HepG2 (cell line): ENCODE results near the gene CADPS2. TPM values are rescaled to one million over a fixed set of nuclear protein-coding genes. Genes with fewer than 3 reads are reported as not detected.

Source experiments
- ARNTL ChIP-seq: sonication (generic); formaldehyde crosslinking; IDR thresholded peaks from 2 replicates; pipeline ENCODE4 v1.4.0; 2020; ENCODE audit warnings: mild to moderate bottlenecking, missing genetic modification reagents
- CREB1 ChIP-seq, 2 experiments: fragments of 450-650 bp in 1 of 2; IDR thresholded peaks; 2 replicates each; pipeline ENCODE4 v1.6.1; 2016 to 2017; ENCODE audit warnings: control low read depth in 1 of 2, mild to moderate bottlenecking in 1 of 2, missing compliant biosample characterization in 1 of 2, missing genetic modification characterization in 1 of 2
- HNRNPL ChIP-seq: fragments of 200-400 bp; formaldehyde crosslinking; IDR thresholded peaks from 2 replicates; pipeline ENCODE4 v1.6.1; 2017; ENCODE audit warnings: mild to moderate bottlenecking, low read depth, low read length
- KAT7 ChIP-seq: IDR thresholded peaks from 2 replicates; pipeline ENCODE4 v1.6.1; 2018; ENCODE audit warnings: borderline replicate concordance, missing compliant biosample characterization
- STAG1 ChIP-seq: sonication (generic); formaldehyde crosslinking; IDR thresholded peaks from 2 replicates; pipeline ENCODE4 v1.4.0; 2020; ENCODE audit warnings: missing genetic modification reagents
- polyA plus RNA-seq, 8 experiments: library from polyadenylated mRNA; depleted of rRNA in 3 of 8; stranded (reverse) in 7 of 8; unstranded in 1 of 8; fragments of >200 nt; fragmentation: Illumina TruSeq in 4 of 8; extraction: Trizol in 4 of 8; gene quantifications; 2 replicates each; pipeline versions ENCODE4 v1.2.1 to v1.2.3, GENCODE V29; 2011 to 2016; ENCODE audit warnings: low read depth in 4 of 8, missing spikeins in 1 of 8, mixed read lengths in 1 of 8; ENCODE audit not compliant: insufficient read depth in 1 of 8
- total RNA-seq, 5 experiments: library from RNA; depleted of rRNA; stranded (reverse); fragments of >200 nt; fragmentation: Illumina TruSeq; extraction: Trizol; gene quantifications; 2 replicates each; pipeline ENCODE4 v1.2.3, GENCODE V29; 2016; ENCODE audit warnings: low read depth in 1 of 5
- TF ChIP-seq, protein P1 (sequence below): sonication (generic); formaldehyde crosslinking; IDR thresholded peaks from 2 replicates; pipeline ENCODE4 v1.4.0; 2020; ENCODE audit warnings: missing genetic modification reagents
- TF ChIP-seq, protein P2 (sequence below): sonication (generic); formaldehyde crosslinking; IDR thresholded peaks from 2 replicates; pipeline ENCODE4 v1.5.0; 2020; ENCODE audit warnings: mild to moderate bottlenecking, missing genetic modification reagents
- TF ChIP-seq, protein P3 (sequence below): sonication (generic); formaldehyde crosslinking; IDR thresholded peaks from 2 replicates; pipeline ENCODE4 v1.4.0; 2020; ENCODE audit warnings: missing genetic modification reagents, borderline replicate concordance
- TF ChIP-seq, protein P4 (sequence below): sonication (generic); formaldehyde crosslinking; IDR thresholded peaks from 2 replicates; pipeline ENCODE4 v1.8.1; 2022; ENCODE audit warnings: low read depth, mild to moderate bottlenecking, missing genetic modification reagents
- TF ChIP-seq, protein P5 (sequence below): sonication (generic); formaldehyde crosslinking; IDR thresholded peaks from 2 replicates; pipeline ENCODE4 v1.4.0; 2020; ENCODE audit warnings: mild to moderate bottlenecking, missing genetic modification reagents
- TF ChIP-seq, protein P6 (sequence below): fragments of 450-650 bp; IDR thresholded peaks from 2 replicates; pipeline ENCODE4 v1.6.1; 2017; ENCODE audit warnings: mild to moderate bottlenecking

The CADPS2 gene
- total and polyA plus RNA-seq, 2 of the 13 experiments (the other 11 are each of a cell fraction or from before 2014, with no cell fraction given), result 17.6 to 43.8 TPM

DNA sequence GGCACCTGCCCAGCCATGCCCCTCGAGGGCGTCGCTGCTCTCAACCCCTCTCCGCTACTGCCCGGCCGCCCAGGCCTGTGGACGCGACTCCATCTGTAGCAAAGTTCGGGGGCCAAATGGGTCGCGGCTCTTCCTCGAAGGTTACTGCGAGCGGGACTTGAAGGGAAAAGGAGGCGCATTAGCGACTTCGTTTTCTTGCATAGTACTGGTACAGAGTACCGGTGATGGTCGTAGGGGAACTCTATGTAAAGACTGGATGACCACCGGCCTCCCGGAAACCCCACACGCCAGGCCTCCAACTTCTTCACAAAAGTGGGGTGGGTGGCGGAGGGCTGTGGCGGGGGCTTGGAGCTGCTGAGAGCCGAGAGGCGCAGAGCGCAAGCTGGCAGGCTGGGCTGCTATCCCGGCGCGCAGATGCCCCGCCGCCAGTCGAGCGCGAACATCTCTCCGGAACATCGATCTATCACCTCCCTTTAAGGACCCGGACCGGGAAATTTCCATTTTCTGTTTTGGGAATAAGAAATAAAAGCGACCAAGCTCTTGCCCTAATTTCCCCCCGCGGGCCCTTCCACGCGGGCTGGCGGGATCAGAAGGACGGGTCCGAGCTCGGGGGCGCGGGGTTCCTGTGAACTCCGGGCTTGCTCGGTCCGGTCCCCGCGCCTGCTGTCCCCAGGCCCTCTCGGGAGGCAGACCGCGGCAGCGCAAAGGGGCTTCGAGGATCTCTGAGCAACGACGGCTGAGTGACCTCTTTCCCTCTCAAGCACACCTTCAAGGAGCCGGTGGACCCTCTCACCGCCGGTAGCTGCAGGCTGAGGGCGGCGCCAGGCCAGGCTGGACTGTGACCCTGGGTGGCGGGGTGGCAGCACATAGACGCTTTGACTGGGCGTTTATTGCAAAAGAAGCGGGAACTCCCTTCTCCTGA is 569.5 kb downstream of the CADPS2 start (continued):
- TF ChIP-seq, protein P1, sequence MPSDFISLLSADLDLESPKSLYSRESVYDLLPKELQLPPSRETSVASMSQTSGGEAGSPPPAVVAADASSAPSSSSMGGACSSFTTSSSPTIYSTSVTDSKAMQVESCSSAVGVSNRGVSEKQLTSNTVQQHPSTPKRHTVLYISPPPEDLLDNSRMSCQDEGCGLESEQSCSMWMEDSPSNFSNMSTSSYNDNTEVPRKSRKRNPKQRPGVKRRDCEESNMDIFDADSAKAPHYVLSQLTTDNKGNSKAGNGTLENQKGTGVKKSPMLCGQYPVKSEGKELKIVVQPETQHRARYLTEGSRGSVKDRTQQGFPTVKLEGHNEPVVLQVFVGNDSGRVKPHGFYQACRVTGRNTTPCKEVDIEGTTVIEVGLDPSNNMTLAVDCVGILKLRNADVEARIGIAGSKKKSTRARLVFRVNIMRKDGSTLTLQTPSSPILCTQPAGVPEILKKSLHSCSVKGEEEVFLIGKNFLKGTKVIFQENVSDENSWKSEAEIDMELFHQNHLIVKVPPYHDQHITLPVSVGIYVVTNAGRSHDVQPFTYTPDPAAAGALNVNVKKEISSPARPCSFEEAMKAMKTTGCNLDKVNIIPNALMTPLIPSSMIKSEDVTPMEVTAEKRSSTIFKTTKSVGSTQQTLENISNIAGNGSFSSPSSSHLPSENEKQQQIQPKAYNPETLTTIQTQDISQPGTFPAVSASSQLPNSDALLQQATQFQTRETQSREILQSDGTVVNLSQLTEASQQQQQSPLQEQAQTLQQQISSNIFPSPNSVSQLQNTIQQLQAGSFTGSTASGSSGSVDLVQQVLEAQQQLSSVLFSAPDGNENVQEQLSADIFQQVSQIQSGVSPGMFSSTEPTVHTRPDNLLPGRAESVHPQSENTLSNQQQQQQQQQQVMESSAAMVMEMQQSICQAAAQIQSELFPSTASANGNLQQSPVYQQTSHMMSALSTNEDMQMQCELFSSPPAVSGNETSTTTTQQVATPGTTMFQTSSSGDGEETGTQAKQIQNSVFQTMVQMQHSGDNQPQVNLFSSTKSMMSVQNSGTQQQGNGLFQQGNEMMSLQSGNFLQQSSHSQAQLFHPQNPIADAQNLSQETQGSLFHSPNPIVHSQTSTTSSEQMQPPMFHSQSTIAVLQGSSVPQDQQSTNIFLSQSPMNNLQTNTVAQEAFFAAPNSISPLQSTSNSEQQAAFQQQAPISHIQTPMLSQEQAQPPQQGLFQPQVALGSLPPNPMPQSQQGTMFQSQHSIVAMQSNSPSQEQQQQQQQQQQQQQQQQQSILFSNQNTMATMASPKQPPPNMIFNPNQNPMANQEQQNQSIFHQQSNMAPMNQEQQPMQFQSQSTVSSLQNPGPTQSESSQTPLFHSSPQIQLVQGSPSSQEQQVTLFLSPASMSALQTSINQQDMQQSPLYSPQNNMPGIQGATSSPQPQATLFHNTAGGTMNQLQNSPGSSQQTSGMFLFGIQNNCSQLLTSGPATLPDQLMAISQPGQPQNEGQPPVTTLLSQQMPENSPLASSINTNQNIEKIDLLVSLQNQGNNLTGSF, result no peak
- TF ChIP-seq, protein P2, sequence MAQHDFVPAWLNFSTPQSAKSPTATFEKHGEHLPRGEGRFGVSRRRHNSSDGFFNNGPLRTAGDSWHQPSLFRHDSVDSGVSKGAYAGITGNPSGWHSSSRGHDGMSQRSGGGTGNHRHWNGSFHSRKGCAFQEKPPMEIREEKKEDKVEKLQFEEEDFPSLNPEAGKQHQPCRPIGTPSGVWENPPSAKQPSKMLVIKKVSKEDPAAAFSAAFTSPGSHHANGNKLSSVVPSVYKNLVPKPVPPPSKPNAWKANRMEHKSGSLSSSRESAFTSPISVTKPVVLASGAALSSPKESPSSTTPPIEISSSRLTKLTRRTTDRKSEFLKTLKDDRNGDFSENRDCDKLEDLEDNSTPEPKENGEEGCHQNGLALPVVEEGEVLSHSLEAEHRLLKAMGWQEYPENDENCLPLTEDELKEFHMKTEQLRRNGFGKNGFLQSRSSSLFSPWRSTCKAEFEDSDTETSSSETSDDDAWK, result no peak
- TF ChIP-seq, protein P3, sequence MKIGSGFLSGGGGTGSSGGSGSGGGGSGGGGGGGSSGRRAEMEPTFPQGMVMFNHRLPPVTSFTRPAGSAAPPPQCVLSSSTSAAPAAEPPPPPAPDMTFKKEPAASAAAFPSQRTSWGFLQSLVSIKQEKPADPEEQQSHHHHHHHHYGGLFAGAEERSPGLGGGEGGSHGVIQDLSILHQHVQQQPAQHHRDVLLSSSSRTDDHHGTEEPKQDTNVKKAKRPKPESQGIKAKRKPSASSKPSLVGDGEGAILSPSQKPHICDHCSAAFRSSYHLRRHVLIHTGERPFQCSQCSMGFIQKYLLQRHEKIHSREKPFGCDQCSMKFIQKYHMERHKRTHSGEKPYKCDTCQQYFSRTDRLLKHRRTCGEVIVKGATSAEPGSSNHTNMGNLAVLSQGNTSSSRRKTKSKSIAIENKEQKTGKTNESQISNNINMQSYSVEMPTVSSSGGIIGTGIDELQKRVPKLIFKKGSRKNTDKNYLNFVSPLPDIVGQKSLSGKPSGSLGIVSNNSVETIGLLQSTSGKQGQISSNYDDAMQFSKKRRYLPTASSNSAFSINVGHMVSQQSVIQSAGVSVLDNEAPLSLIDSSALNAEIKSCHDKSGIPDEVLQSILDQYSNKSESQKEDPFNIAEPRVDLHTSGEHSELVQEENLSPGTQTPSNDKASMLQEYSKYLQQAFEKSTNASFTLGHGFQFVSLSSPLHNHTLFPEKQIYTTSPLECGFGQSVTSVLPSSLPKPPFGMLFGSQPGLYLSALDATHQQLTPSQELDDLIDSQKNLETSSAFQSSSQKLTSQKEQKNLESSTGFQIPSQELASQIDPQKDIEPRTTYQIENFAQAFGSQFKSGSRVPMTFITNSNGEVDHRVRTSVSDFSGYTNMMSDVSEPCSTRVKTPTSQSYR (CRISPR knock-in tag), result no peak
- TF ChIP-seq STAG1 (CRISPR knock-in tag) (no peak), ARNTL (no peak), CREB1 (IDR thresholded peaks at IDR 0.05) (no peak), CREB1 (CRISPR knock-in tag; IDR thresholded peaks at IDR 0.05) (no peak), KAT7 (no peak), HNRNPL (0 out of 2 replicates have a peak, but pooled peaks have one; percentile 20)
- TF ChIP-seq, protein P4, sequence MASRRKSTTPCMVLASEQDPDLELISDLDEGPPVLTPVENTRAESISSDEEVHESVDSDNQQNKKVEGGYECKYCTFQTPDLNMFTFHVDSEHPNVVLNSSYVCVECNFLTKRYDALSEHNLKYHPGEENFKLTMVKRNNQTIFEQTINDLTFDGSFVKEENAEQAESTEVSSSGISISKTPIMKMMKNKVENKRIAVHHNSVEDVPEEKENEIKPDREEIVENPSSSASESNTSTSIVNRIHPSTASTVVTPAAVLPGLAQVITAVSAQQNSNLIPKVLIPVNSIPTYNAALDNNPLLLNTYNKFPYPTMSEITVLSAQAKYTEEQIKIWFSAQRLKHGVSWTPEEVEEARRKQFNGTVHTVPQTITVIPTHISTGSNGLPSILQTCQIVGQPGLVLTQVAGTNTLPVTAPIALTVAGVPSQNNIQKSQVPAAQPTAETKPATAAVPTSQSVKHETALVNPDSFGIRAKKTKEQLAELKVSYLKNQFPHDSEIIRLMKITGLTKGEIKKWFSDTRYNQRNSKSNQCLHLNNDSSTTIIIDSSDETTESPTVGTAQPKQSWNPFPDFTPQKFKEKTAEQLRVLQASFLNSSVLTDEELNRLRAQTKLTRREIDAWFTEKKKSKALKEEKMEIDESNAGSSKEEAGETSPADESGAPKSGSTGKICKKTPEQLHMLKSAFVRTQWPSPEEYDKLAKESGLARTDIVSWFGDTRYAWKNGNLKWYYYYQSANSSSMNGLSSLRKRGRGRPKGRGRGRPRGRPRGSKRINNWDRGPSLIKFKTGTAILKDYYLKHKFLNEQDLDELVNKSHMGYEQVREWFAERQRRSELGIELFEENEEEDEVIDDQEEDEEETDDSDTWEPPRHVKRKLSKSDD (CRISPR knock-in tag), result no peak
- TF ChIP-seq, protein P5, sequence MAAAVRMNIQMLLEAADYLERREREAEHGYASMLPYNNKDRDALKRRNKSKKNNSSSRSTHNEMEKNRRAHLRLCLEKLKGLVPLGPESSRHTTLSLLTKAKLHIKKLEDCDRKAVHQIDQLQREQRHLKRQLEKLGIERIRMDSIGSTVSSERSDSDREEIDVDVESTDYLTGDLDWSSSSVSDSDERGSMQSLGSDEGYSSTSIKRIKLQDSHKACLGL (CRISPR knock-in tag), result no peak
- TF ChIP-seq, protein P6, sequence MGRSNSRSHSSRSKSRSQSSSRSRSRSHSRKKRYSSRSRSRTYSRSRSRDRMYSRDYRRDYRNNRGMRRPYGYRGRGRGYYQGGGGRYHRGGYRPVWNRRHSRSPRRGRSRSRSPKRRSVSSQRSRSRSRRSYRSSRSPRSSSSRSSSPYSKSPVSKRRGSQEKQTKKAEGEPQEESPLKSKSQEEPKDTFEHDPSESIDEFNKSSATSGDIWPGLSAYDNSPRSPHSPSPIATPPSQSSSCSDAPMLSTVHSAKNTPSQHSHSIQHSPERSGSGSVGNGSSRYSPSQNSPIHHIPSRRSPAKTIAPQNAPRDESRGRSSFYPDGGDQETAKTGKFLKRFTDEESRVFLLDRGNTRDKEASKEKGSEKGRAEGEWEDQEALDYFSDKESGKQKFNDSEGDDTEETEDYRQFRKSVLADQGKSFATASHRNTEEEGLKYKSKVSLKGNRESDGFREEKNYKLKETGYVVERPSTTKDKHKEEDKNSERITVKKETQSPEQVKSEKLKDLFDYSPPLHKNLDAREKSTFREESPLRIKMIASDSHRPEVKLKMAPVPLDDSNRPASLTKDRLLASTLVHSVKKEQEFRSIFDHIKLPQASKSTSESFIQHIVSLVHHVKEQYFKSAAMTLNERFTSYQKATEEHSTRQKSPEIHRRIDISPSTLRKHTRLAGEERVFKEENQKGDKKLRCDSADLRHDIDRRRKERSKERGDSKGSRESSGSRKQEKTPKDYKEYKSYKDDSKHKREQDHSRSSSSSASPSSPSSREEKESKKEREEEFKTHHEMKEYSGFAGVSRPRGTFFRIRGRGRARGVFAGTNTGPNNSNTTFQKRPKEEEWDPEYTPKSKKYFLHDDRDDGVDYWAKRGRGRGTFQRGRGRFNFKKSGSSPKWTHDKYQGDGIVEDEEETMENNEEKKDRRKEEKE, result no peak
